Sciatic nerve (tissue), 2 donors: ENCODE measurements around the gene MRPS14. TPM values are rescaled to one million over a fixed set of nuclear protein-coding genes. Genes with fewer than 3 reads are reported as not detected.
"Not testable (repeated sequence)": the region's sequence is repeated elsewhere in the genome, so short reads cannot be mapped to it uniquely, and the experiment has no call there.

ENCODE experiments used
- ATAC-seq: fragments of 200-7000 bp; cut with Tn5 transposase; one replicate; pipeline ENCODE4 v1.9.1; 2020; ENCODE audit warnings: mild to moderate bottlenecking, moderate library complexity
- DNase-seq: peaks from one replicate; pipeline ENCODE4 v3.0.0-alpha.2; 2020; ENCODE audit warnings: low spot score
- intact Hi-C: fragments of 100-400 bp; cut with DNase I; formaldehyde crosslinking; loops from one replicate; pipeline ENCODE4 v1.14.2; 2022
- total RNA-seq: library from RNA; stranded (reverse); fragmentation: NEBNext Ultra II Directional; extraction: Animal tissue kit (Norgen Biotek cat#: 25700); gene quantifications from one replicate; pipeline ENCODE4 v1.2.1, GENCODE V29; 2021
- donor health status: DM: no; HTN: no; CAD: no.
- donor health status: DM: no; HTN: no; CAD: no.

The MRPS14 gene
- 27.6 TPM for total RNA-seq

- intact Hi-C loops = no loop called here
- ATAC-seq = peak; percentile 100
- peak; percentile 99 for DNase-seq
Observed at GRCh38 chr1:175023043-175023921, at the start of gene MRPS14. Gene MRPS14, minus strand, starts transcription at chr1:175023425. Its CDS starts 17 bp downstream, at chr1:175023408.

DNA sequence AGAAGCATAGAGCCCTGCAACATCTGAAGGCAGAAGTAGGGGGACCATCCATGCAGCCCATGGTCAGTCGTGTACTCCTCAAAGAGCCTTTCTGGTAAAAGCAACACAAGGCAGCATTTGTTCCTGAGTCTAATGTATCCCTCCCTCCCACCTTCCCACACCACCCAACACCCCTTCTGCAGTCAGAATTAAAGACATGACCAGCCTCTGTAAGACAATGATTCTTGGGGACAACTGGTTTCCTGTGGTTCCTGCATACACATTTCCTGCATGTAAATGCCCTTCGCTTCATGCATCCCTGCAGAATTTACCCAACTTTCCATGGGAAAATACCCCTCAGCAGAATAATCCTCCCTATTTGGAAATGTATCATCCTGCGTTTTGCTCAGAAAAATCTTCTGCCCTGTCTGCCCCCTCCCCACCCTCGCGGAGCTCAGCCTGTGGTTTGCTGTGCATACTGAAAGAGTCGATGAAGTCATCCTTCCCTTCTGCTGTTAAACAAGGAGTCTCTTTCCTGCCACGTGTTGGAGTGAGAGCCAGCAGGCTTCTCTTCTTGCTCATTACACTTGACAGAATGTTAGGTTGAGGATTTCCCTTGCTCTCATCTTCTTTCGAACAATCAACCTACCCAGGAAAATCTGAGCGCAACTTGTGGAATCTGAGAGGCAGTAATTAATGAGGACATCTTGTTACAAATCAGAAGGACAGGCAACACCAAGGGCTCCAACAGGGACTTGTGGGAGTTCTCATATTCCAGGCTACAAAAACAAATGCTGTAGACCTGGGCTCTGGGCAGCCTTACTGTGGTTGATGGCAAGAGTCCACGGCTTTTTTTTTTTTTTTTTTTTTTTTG lies 49.1 kb upstream of the MRPS14 start:
- DNase-seq = peak; percentile 74
- ATAC-seq = peak; percentile 92
- intact Hi-C loops = no loop called here

DNA sequence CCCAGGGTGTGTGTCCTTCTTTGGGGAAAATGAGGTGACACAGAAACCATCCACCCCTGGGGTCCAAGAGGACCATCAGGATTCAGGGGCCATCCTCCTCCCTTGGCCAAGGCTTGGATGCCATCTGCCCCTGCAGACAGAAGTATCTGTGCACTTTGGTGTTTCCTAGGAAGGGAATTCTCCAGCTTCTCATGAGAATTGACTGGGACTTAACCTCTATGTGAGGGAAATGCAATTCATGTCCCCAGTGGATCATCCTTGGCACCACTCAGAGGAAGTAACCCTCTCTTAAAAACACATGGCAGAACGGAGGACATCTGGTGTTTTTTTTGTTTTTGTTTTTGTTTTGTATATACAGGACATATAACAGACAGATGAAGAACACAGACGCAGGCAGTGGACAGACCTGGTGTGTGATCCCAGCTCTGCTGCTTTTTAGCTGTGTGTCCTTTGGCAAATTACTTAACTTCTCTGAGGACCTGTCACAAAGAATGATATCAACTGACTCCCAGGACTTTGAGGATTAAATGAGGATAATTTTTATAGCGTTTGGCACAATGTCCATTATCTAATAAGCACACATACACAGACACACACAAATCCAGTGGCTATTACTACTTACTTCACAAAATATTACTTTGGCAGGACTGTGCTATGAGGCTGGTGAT lies 48.2 kb upstream of the MRPS14 start:
- ATAC-seq (peak; percentile 27), DNase-seq (no peak)
- intact Hi-C loops = no loop called here

DNA sequence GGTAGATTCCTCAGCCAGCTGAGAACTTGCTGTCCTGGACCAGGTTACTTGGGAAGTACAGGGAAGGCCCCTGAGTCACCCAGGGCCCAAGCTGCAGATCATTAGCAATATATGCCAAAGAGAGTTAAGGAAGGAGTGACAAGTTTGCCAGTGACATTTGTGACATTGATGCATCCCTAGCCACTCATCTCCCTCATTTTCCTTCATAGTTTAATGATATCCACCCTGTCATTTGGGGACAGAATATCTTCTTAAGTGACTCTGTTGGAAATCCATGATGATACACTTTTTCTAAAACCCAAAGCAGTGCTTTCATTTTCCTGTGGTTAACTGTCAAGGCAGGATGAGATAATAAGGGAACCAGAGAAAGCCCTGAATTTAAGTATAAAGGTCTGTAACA lies 47.6 kb upstream of the MRPS14 start:
- intact Hi-C loops = no loop called here
- DNase-seq = no peak
- ATAC-seq = no peak

DNA sequence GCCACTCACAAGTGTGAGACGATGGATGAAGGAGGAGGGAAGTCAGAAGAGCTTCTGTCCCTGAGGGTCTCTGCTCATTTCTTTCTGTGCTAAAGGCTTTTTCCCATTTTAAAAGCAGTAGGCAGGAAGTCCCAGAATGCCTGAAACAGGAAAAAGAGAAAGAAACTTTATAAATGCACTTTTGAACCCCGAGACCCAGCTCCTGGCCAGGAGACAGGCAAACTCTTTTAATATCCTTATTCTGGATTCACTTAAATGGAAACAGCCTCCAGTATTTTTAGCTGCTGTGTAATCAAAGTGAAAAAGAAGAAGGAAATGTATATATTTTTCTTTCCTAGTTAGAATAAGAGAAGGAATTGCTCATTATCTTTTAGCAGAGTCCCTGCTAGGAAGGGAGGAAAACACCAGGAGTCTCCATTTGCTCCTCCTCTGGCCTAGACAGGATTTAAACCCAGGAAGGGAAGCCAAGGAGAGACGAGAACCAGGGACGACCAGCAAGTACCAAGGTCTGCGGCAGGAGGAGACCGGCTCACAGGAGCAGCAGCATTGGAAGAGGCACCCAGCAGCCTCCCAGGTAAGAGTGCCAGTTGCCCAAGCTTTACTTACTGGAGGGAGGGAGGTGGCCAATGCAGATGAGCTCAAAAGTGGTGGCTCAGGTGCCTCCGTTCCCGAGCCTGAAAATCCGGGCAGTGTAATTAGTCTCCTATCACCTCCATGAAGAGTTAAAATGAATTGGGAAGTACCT lies 44.3 kb upstream of the MRPS14 start, which contains the start of gene TNN:
TNN (plus strand) TSS at position 472 of the 745 bp plus-strand sequence. CDS start 9,586 bp downstream, outside the sequence.
- ATAC-seq (no peak), DNase-seq (no peak)
- intact Hi-C loops = no loop called here

DNA sequence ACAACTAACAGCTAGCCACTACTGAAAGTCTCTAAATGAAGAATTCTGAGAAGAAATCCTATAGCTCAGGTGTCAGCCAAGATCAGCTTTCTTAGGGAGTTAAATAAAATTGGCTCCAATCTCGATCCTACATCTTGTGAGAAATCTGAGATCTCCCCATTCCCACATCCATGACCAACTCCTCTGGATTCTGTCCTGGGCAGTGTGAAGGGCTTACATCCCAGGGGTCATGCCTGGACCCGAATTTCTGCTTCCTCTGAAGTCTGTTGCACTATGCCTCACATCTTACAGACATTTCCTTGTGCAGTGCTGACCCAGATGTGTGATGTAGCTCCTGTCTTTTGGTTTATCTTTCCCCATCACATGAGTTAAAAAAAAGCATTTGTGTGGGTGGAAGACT lies 39.6 kb upstream of the MRPS14 start:
- intact Hi-C loops = no loop called here
- no peak for ATAC-seq

GRCh38 chr1:175062339-175062738 lies 39.1 kb upstream of the MRPS14 start:
- intact Hi-C loops = no loop called here
- ATAC-seq (no peak), DNase-seq (no peak)

More for the DNA sequence above, 39.6 kb upstream of the MRPS14 start:
- DNase-seq = no peak

GRCh38 chr1:175054736-175055135 lies 31.5 kb upstream of the MRPS14 start:
- no peak for ATAC-seq
- intact Hi-C loops = no loop called here
- no peak for DNase-seq

- intact Hi-C loops = no loop called here
- DNase-seq (no peak), ATAC-seq (no peak)
Observed at GRCh38 chr1:175050992-175051391, 27.8 kb upstream of the MRPS14 start.

- ATAC-seq = no peak
- DNase-seq = no peak
- intact Hi-C loops = no loop called here
Observed at GRCh38 chr1:175045519-175045918, 22.3 kb upstream of the MRPS14 start.

DNA sequence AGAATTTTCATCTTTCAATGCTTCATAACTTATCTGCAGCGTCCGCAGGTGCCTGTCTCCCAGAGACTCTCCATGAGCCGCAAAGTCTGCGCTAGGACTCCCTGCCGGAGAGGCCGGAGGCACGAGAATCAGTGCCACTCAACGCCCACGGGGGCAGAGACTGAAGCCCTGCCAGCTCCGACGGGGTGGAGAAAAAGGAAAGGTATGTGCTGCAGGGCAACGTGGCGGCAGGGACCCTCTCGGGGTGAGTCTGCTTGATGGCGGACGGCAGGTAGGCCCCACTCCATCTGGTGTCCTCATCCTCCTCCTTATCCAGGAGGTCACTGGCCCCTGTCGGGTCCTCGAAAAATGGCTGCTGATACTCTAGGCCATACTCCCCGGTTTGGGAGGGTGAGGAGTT lies 21.9 kb upstream of the MRPS14 start:
- DNase-seq (no peak), ATAC-seq (no peak)
- intact Hi-C loops = no loop called here

DNA sequence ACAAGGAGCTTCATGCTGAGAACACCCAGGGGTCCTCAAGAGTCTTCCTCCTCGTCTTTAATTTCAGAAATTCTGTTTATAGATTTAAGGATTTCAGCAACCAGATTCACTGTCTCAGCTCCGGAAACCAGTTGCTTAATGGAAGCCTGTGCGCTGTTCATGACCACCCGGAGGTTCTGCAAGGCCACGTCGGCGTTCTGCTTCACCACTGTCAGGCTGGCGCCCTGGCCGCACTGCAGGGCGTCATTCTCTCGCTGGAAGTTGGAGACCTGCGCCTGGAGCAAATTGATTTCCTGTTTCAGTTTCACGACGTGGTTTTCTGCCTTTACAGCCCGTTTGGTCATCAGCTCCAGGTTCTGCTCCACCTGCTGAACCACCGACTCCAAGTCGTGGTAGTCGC lies 21.4 kb upstream of the MRPS14 start:
- DNase-seq, ATAC-seq, intact Hi-C loops: not testable (repeated sequence)

- intact Hi-C loops = no loop called here
- DNase-seq (no peak), ATAC-seq (no peak)
Observed at GRCh38 chr1:175043824-175044223, 20.6 kb upstream of the MRPS14 start.

- intact Hi-C loops = no loop called here
- no peak for DNase-seq
- ATAC-seq = no peak
Observed at GRCh38 chr1:175042650-175043049, 19.4 kb upstream of the MRPS14 start.

- intact Hi-C loops = no loop called here
- DNase-seq = no peak
Observed at GRCh38 chr1:175040324-175040879, 17.2 kb upstream of the MRPS14 start.

DNA sequence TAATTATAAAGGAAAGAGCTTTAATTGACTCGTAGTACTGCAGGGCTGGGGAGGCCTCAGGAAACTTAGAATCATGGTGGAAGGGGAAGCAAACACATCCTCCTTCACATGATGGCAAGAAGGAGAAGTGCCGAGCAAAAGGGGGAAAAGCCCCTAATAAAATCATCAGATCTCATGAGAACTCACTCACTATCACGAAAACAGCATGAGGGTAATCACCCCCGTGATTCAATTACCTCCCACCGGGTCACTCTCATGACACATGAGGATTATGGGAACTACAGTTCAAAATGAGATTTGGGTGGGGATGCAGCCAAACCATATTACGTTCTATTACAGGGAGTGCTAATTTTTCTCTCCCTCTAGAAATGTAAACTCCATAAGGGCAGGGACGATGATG lies 14.2 kb upstream of the MRPS14 start:
- intact Hi-C loops = no loop called here
- DNase-seq = no peak
- ATAC-seq = no peak

More at GRCh38 chr1:175040324-175040879, 17.2 kb upstream of the MRPS14 start:
- no peak for ATAC-seq

DNA sequence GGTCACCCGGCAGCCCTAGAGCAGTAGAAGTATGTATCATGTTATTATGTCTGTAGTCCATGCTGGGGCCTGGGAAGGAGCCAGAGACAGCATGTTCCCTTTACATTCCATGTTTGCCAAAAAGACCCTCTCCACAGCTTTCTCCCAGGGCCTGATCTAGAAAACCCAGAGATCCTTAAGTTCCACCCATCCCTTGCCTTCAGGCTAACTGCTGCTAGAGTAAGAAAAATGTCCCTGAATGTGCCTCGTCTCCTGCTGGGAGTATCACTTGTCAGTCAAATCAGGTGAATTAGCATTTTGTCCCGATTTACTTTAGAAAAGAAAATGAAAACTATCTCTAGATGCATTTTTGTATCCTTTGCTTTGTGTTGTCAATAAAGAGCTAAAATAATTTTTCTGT lies 13.3 kb upstream of the MRPS14 start:
- ATAC-seq = no peak
- intact Hi-C loops = no loop called here
- no peak for DNase-seq

DNA sequence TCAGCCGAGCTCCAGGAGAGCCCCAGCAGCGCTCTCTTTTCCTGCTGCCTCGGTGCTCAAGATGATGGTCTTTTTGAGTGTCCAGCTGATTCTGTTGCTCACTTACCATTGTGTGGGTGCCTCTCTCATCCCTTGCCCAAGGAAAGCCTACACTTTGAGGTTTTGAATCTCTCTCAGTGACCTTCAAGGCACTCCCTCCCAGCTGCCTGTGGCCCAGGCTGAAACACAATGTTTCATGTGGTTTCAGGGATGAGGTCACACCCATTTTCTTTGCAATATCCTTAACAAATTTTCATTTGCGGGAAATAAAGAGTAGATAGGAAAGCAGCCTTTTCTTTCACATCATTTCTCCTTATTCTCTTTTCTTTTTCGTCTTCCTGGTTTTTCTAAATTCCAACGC lies 12.6 kb upstream of the MRPS14 start:
- ATAC-seq (no peak), DNase-seq (no peak)
- intact Hi-C loops = no loop called here
